ENCODE data around the gene DGAT2L6.
"Not testable (repeated sequence)": the region's sequence is repeated elsewhere in the genome, so short reads cannot be mapped to it uniquely, and the experiment has no call there.

GRCh38 chrX:70209570-70209969 lies 32.3 kb downstream of the DGAT2L6 start:
- TF ChIP-seq CTCF (IDR thresholded peaks at IDR 0.05; ENCODE audit: insufficient read depth, low read length, poor library complexity, severe bottlenecking); EZH2phosphoT487 (conservative IDR thresholded peaks at IDR 0.05; ENCODE audit: low read length): not testable (repeated sequence)

All from SU-DHL-6 (cell line).